C4-2B (cell line): ENCODE measurements around the gene STRADB.

Experiments
- CTCF ChIP-seq: fragments of 450-650 bp; conservative IDR thresholded peaks from 2 replicates; pipeline ENCODE4 v1.5.1; 2017; ENCODE audit warnings: mild to moderate bottlenecking
- ZFX ChIP-seq: fragments of 450-650 bp; IDR thresholded peaks from 2 replicates; pipeline ENCODE4 v1.6.1; 2017

GRCh38 chr2:201522965-201523364, 71.4 kb downstream of the STRADB start:
- TF ChIP-seq CTCF (no peak), ZFX (no peak)
